MCF 10A (cell line): ENCODE data around the gene DIP2B. TPM values are rescaled to one million over a fixed set of nuclear protein-coding genes. Genes with fewer than 3 reads are reported as not detected.
A peak's percentile ranks its signal among the peaks of the same experiment; 100 is the strongest.

Experiments
- BruUV-seq: library from RNA; stranded (reverse); fragments of 400-500 nt; replicated peaks from 2 replicates; lab custom pipeline; 2021; lab: Mats Ljungman, UMichigan
- CTCF ChIA-PET: fragments of 300-600 bp; sonication (Branson Sonifier 250); formaldehyde crosslinking; extraction: SDS; loops from one replicate; lab custom pipeline; 2021; ENCODE audit warnings: antibody characterized with exemption, inconsistent platforms; lab: Yijun Ruan, JAX
- POLR2A ChIA-PET: fragments of 300-600, 350-650 bp; sonication (Branson Sonifier 250); formaldehyde crosslinking; extraction: SDS; loops from one replicate; lab custom pipeline; 2020; ENCODE audit warnings: antibody characterized with exemption, inconsistent platforms; lab: Yijun Ruan, JAX
- DNase-seq: peaks from one replicate; pipeline ENCODE4 v3.0.0-alpha.2; 2018; ENCODE audit not compliant: unreplicated experiment
- H3K27ac Mint-ChIP-seq: one replicate; pipeline ENCODE4 v1.8.0; 2022; ENCODE audit warnings: mild to moderate bottlenecking, low read depth, mixed read lengths; ENCODE audit not compliant: unreplicated experiment
- H3K27me3 Mint-ChIP-seq: one replicate; pipeline ENCODE4 v1.8.0; 2022; ENCODE audit warnings: mixed read lengths; ENCODE audit not compliant: insufficient read depth, unreplicated experiment
- H3K36me3 Mint-ChIP-seq: one replicate; pipeline ENCODE4 v1.8.0; 2022; ENCODE audit warnings: mild to moderate bottlenecking, moderate library complexity, mixed read lengths; ENCODE audit not compliant: insufficient read depth, unreplicated experiment
- H3K4me1 Mint-ChIP-seq: one replicate; pipeline ENCODE4 v1.8.0; 2022; ENCODE audit warnings: mixed read lengths; ENCODE audit not compliant: insufficient read depth, unreplicated experiment
- H3K4me3 Mint-ChIP-seq: one replicate; pipeline ENCODE4 v1.8.0; 2022; ENCODE audit warnings: mild to moderate bottlenecking, moderate library complexity, mixed read lengths; ENCODE audit not compliant: unreplicated experiment
- H3K9me3 Mint-ChIP-seq: one replicate; pipeline ENCODE4 v1.8.0; 2022; ENCODE audit warnings: mixed read lengths; ENCODE audit not compliant: unreplicated experiment
- intact Hi-C: fragments of 100-400 bp; cut with micrococcal nuclease; formaldehyde crosslinking; loops from 2 replicates; pipeline ENCODE4 v1.14.1; 2022
- total RNA-seq: library from RNA; stranded (reverse); gene quantifications from 2 replicates; pipeline ENCODE4 v1.2.3, GENCODE V29; 2022
- TF ChIP-seq, protein P1 (sequence below): fragments of 200-600 bp; IDR thresholded peaks from one replicate; pipeline ENCODE4 v1.8.0; 2022; ENCODE audit warnings: antibody characterized with exemption, mild to moderate bottlenecking; ENCODE audit not compliant: unreplicated experiment

The DIP2B gene
- total RNA-seq, 1 experiment from 2014 or later, result 18.8 TPM

DNA sequence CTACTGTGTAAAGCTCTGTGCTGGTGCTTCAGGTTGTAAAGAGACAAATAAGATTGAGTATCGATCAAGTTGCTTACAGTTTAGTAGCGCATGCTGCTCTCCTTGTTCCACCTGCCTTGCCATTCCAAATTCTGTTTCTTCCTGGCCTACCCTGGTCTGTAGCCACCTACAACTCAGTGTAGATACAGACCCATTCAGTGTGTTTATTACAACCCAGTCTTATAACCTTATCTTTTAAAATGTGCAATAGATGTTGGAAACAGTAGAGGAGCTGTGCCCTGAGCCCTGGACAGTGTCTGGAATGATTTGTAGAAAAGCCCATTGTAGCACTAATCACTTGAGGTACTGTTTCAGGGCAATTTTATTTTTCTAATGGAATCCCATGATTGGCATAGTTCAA, 68.5 kb downstream of the DIP2B start:
- no peak overlapping the region for H3K4me3 Mint-ChIP-seq
- BruUV-seq, result no TSS peak
- POLR2A ChIA-PET, result interaction anchor here (0.8 to 2.5 kb wide), 18 partner anchors 8 to 201 kb away, joined by 3 to 16 read pairs (median 4); no protein-coding TSS in a partner anchor
- H3K36me3 Mint-ChIP-seq, result no peaks in the 10 kb centered on the region
- H3K4me1 Mint-ChIP-seq, result peaks cover 20% of the 10 kb centered on the region
- DNase-seq, result no peak
- TF ChIP-seq, protein P1, sequence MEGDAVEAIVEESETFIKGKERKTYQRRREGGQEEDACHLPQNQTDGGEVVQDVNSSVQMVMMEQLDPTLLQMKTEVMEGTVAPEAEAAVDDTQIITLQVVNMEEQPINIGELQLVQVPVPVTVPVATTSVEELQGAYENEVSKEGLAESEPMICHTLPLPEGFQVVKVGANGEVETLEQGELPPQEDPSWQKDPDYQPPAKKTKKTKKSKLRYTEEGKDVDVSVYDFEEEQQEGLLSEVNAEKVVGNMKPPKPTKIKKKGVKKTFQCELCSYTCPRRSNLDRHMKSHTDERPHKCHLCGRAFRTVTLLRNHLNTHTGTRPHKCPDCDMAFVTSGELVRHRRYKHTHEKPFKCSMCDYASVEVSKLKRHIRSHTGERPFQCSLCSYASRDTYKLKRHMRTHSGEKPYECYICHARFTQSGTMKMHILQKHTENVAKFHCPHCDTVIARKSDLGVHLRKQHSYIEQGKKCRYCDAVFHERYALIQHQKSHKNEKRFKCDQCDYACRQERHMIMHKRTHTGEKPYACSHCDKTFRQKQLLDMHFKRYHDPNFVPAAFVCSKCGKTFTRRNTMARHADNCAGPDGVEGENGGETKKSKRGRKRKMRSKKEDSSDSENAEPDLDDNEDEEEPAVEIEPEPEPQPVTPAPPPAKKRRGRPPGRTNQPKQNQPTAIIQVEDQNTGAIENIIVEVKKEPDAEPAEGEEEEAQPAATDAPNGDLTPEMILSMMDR, result no peak
- intact Hi-C loops, result loop anchor here (2.0 kb wide), 1 partner anchor 68 kb away; the partner anchor contains the start of gene DIP2B
- peak overlapping the region; percentile 70 for H3K27ac Mint-ChIP-seq
- no peaks in the 10 kb centered on the region for H3K9me3 Mint-ChIP-seq
- H3K27me3 Mint-ChIP-seq, result no peaks in the 10 kb centered on the region
- CTCF ChIA-PET, result interaction anchor here (0.6 to 1.8 kb wide), 6 partner anchors 36 to 67 kb away, joined by 3 to 5 read pairs (median 4); no protein-coding TSS in a partner anchor

DNA sequence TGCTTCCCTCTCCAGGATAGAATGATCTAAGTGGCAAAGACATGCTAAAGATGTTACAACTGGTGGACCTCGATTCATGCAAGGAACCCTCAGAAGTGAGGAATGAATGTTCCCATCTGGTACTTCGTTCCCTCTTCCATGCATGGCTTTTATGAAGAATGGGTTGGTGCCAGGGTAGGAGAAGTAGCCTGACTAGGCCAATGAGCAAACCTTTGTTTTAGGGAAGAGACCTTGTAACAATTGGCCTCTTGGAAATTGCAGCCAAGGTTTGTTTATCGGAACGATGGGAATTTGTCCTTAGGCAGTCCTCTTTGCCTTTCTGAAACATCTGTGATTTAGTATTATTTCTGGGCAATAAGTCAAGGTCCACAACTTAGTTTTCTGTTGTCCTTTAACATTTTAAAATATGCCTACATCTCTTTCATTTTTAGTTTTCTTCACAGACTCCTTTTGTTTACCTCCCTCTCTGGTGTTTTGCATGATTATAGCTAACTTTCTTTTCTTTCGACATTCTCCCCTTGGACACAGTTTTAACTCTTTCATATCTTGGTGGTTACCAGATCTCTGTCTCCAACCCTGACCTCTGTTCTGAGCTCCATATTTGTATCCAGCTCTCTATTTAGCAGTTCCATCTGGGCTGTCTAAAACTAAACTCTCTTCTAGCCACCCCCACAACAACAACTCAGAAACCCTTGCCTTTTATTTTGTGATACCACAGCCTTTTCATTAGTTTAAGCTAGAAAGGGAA, 70.0 kb downstream of the DIP2B start:
- no TSS peak for BruUV-seq
- Mint-ChIP-seq H3K36me3 (no peaks in the 10 kb centered on the region), H3K4me3 (no peak overlapping the region), H3K4me1 (peaks cover 23% of the 10 kb centered on the region), H3K27me3 (no peaks in the 10 kb centered on the region), H3K9me3 (no peaks in the 10 kb centered on the region), H3K27ac (peak overlapping the region; percentile 26)
- DNase-seq, result peak; percentile 38
- ChIA-PET CTCF (interaction anchor here (0.6 to 1.7 kb wide), 6 partner anchors 37 to 117 kb away, joined by 3 to 7 read pairs (median 4); no protein-coding TSS in a partner anchor), POLR2A (interaction anchor here (0.6 to 1.6 kb wide), 8 partner anchors 10 to 119 kb away, joined by 3 to 10 read pairs (median 4); no protein-coding TSS in a partner anchor)
- intact Hi-C loops, result no loop called here
- TF ChIP-seq, protein P1, result no peak

DNA sequence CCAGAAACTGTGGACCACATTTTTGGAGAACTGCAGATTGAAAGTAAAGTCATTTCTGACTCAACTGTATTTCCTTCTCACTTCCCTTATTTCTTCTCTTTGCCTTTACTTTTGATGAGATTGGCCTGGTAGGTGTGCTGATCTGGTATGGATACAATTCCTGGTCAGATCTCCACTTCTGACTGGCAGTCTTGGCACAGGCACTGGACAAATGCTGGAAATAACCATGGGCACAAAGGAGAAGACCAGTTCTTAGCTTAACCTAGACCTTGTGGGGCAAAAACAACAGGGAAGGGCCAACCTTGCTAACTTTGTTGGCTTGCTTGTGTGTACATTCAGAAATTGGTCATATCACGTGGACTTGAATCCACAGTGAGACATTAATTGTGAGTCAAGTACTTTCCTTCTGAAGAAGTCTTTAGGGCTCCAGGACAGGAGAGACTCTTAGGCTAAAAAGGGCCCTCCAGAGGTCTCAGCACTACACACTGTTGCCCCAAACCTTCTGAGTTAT, 75.0 kb downstream of the DIP2B start:
- Mint-ChIP-seq H3K27me3 (no peaks in the 10 kb centered on the region), H3K9me3 (no peaks in the 10 kb centered on the region), H3K4me3 (no peak overlapping the region), H3K4me1 (peaks cover 14% of the 10 kb centered on the region), H3K27ac (peak overlapping the region; percentile 62), H3K36me3 (no peaks in the 10 kb centered on the region)
- ChIA-PET POLR2A (interaction anchor here (0.7 to 1.1 kb wide), 3 partner anchors 17 to 45 kb away, joined by 3 to 4 read pairs (median 3); no protein-coding TSS in a partner anchor), CTCF (interaction anchor here (1.8 kb wide), 1 partner anchor 40 kb away, joined by 5 read pairs; no protein-coding TSS in a partner anchor)
- no TSS peak for BruUV-seq
- TF ChIP-seq, protein P1, result no peak
- intact Hi-C loops, result no loop called here
- peak; percentile 30 for DNase-seq

DNA sequence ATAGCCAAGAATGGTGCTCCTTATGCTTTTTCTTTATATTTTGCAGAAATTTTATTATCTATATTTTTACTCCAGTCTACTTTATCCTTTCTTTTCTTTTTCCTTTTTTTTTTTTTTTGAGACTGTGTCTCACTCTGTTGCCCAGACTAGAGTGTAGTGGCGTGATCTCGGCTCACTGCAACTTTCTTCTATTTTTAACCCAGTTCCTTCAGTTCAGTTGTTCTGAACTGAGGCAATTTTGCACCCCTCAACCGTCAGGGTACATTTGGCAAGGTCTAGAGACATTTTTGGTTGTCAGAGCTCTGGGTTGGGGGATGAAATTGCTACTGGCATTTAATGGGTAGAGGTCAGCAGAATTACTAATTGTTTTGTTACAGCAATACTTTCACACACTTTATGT, 75.7 kb downstream of the DIP2B start:
- Mint-ChIP-seq H3K4me1 (peaks cover 10% of the 10 kb centered on the region), H3K27me3 (no peaks in the 10 kb centered on the region), H3K4me3 (no peak overlapping the region), H3K9me3 (no peaks in the 10 kb centered on the region), H3K36me3 (no peaks in the 10 kb centered on the region), H3K27ac (peak overlapping the region; percentile 62)
- ChIA-PET POLR2A (interaction anchor here (1.1 kb wide), 2 partner anchors 15 to 21 kb away, joined by 3 to 4 read pairs; no protein-coding TSS in a partner anchor), CTCF (interaction anchor here (0.8 to 1.8 kb wide), 2 partner anchors 17 to 40 kb away, joined by 3 to 5 read pairs; no protein-coding TSS in a partner anchor)
- intact Hi-C loops, result no loop called here
- TF ChIP-seq, protein P1, result no peak
- BruUV-seq, result no TSS peak
- no peak for DNase-seq
